ENCODE results near the gene LPIN1.

GRCh38 chr2:11873356-11874154 is 127.1 kb downstream of the LPIN1 start:
- no peak for TF ChIP-seq CTCF (IDR thresholded peaks at IDR 0.05)
- TF ChIP-seq POLR2AphosphoS5 (IDR thresholded peaks at IDR 0.05): no peak

All from breast epithelium (tissue), 3 donors.